H4 (cell line): Measurements from ENCODE around the gene DDX17. TPM values are rescaled to one million over a fixed set of nuclear protein-coding genes. Genes with fewer than 3 reads are reported as not detected.

Source experiments
- DNase-seq: peaks from one replicate; pipeline ENCODE4 v3.0.0-alpha.2; 2015; ENCODE audit warnings: low spot score
- total RNA-seq: library from RNA; depleted of rRNA; stranded (reverse); fragments of >200 nt; shearing (Covaris generic); gene quantifications from 2 replicates; pipeline ENCODE4 v1.2.3, GENCODE V29; 2014; rRNA removed

Gene DDX17
- 128 and 155 TPM in 2 replicates for total RNA-seq

- peak; percentile 97 for DNase-seq
These were observed at the start of gene DDX17 for GRCh38 chr22:38506118-38506962. Gene DDX17 (minus strand): TSS chr22:38506311.

DNA sequence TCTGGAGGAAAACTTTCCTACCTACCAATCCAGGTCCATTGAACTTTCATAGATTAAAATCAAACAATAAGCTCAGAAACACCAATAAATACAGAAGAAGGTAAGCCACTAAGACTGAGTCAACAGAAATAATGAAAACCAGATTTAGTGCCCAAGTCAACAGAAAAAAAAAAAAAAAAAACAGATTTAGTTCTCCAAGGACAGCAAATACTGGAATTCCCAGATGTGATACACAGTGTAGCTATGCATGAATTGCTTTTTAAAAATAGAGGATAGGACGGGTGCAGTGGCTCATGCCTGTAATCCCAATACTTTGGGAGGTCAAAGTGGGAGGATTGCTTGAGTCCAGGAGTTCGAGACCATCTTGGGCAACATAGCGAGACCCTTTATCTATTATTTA lies 48.2 kb upstream of the DDX17 start:
- DNase-seq, result no peak

GRCh38 chr22:38549101-38549894 lies 43.2 kb upstream of the DDX17 start:
- no peak for DNase-seq

- no peak for DNase-seq
These were observed 34.6 kb upstream of the DDX17 start for GRCh38 chr22:38540701-38541100.

DNA sequence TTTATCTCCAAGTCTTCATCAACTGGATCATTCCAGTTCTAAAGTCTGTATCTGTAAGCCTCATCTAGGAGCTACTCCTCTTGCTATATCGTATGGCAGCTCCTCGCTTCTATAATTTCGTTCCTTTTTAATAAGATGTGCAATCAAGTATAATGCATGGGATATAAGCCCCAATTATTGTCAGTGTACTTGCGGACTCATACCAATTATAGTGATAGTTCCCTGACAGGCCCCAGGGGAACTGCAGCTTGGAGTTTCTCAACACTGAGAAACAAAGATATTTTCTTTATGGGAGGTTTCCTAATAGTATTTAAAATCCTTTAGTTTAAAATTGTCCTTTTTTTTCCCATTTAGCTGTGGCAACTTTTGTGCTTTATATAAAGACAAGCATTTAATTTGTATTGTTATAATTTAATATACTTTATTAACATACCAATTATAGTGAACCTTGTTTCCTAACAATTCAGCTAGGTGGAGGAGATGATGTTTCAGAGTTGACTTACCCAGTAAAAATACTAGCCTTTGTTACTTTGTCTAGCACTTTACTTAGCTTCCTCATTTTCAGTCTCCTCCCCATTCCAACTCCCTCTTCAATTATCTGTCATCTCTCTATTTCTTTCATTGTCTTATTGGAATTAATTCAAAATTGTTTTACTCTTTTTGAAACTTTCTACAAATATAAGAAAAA lies 25.3 kb upstream of the DDX17 start:
- DNase-seq, result no peak

- no peak for DNase-seq
These were observed 18.3 kb upstream of the DDX17 start for GRCh38 chr22:38524429-38524828.

DNA sequence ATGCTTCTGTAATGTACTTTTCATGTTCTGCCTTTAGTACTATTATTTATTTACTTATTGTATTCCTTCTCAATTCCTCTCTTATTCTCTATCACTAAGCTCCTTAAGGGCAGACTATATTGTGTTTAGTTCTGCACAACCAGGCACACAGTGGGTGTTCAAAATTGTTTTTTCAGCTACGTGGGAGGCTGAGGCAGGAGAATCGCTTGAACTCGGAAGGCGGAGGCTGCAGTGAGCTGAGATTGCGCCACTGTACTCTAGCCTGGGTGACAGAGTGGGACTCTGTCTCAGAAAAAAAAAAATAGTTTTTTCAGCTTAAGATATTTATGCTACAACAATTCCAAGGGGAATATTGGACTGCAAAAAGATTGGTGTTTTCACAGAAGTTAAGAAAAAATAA lies 17.4 kb upstream of the DDX17 start:
- no peak for DNase-seq

DNA sequence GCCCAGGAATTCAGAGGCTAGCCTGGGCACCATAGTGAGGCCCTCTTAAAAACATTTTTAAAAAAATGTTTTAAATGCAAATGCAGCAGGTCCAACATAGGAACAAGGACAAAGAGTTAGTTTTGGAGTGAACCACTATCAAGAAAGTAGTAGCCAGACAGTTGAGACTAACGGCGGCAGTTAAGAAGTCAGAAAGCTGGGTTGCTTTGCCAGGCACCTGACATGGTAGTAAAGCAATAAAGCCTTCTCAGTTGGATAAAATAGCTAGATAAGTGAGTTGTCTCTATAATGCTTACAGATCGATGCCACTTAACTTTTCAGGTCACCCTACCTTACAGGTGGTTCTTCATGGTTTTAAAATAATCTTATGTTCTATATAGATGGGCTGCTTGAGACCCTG lies 16.9 kb upstream of the DDX17 start:
- no peak for DNase-seq

DNA sequence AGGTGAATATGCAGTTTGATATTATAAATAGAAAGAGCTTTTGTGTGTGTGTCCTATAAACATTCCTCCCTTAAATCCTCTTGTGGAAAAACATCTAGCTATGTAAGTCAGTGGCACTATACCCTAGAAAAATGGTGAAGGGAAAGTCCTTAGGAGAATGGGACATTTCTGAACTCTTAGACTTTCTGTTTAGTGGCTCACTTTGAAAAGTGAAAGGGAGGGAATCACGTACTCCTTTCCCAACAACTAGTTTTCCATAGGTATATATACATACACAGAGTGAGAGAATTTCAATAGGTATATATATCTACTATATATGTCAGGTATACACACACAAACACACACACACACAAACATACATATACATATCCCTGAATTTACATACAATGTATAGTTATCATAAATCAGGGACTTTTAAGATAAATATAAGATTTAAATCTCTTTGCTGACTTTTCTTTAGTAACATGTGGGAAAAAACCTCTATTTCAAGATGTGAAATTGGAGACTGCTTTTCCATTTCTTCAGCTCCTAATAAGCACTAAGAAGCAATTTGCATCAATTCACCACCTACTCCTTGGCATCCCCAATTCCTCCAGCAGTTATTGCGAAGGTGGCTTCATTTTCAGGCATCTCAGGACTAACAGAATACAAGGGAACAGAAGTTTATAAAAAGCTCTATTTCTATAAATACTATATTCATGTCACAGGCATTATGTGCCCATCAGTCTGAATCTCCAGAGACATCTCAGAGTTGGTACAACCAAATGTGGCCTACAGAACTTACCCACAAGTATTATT lies 13.5 kb upstream of the DDX17 start:
- no peak for DNase-seq

GRCh38 chr22:38518620-38519019 lies 12.5 kb upstream of the DDX17 start:
- no peak for DNase-seq

GRCh38 chr22:38513063-38513462 lies 7.0 kb upstream of the DDX17 start:
- no peak for DNase-seq

GRCh38 chr22:38510416-38510970 lies 4.4 kb upstream of the DDX17 start:
- DNase-seq, result no peak

GRCh38 chr22:38505541-38506117 lies 482 bp downstream of the DDX17 start:
- DNase-seq, result no peak

DNA sequence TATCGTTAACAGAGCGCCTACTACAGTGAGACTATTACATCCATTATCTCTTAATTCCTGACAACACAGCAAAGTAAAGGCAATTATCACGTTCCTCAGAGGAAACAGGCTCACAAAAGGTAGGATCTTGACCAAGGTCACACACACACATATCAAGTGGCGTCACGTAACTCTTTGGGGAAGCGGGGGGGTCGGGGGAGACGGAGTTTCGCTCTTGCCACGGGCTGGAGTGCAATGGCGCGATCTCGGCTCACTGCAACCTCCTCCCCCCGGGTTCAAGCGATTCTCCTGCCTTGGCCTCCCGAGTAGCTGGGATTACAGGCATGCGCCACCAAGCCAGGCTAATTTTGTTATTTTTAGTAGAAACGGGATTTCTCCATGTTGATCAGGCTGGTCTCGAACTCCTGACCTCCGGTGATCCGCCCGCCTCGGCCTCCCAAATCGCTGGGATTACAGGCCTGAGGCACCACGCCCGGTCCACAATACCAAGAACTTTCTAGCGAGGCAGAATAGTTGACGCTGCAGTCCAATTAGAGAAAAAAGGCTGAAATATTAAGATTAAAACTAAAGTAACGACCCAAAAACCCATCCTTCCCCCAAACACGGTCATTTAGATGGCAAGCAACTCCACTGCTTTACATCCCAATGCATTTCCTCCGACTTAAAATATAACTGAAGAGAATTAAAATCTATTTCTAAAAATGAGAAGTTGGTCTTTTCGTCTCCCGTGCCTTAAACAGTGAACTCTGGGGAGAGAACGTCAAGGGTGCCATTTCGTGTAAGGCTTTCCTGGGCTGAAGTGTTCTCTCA lies 1.2 kb downstream of the DDX17 start:
- peak; percentile 45 for DNase-seq

GRCh38 chr22:38503021-38503420 lies 3.1 kb downstream of the DDX17 start:
- DNase-seq, result no peak

- no peak for DNase-seq
These were observed 4.1 kb downstream of the DDX17 start for GRCh38 chr22:38501797-38502672.

DNA sequence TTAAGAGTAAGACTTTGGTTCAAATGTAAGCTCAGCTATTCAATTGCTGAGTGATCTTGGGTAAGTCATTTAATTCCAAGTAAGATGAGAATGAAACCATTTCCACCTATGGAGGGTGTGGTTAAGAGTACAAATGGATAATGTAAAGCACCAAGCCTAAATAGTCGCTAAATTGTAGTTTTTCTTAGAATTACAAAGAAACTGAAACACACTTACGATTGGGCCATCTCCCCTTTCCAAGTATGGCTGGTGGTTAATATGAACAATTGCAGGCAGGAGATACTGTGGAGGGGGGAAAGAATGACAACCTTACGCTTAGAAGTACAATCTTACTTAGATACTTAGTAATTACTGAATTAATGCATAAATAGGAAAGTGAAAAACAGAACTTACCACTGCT lies 8.2 kb downstream of the DDX17 start:
- no peak for DNase-seq

GRCh38 chr22:38494939-38495338 lies 11.2 kb downstream of the DDX17 start:
- no peak for DNase-seq

GRCh38 chr22:38494498-38494897 lies 11.6 kb downstream of the DDX17 start:
- no peak for DNase-seq
